Measurements from ENCODE around the gene PLEKHA5. TPM values are rescaled to one million over a fixed set of nuclear protein-coding genes. Genes with fewer than 3 reads are reported as not detected.

Gene PLEKHA5
- total RNA-seq, 2 donors from 2014 or later = 53.2 to 59.4 TPM

GRCh38 chr12:19181666-19182426 is 52.3 kb downstream of the PLEKHA5 start:
- DNase-seq (ENCODE audit: low spot score) = no peak
- Histone ChIP-seq H3K9me3 (no peaks in the 10 kb centered on the region), H3K27me3 (no peaks in the 10 kb centered on the region), H3K36me3 (no peaks in the 10 kb centered on the region), H3K27ac (peak overlapping the region in 1 of 2 donors; percentile 86), H3K4me3 (no peak overlapping the region), H3K4me1 (peaks cover 0 to 33% of the 10 kb centered on the region in 2 donors)
- TF ChIP-seq CTCF (IDR thresholded peaks at IDR 0.05) = peak in 1 of 2 donors; percentile 41

GRCh38 chr12:19183121-19183838 is 53.7 kb downstream of the PLEKHA5 start:
- no peak for DNase-seq (ENCODE audit: low spot score)
- H3K27ac ChIP-seq = peak overlapping the region; percentile 44 to 86
- peak in 1 of 2 donors; percentile 36 for TF ChIP-seq CTCF (IDR thresholded peaks at IDR 0.05)
- H3K27me3 ChIP-seq = no peaks in the 10 kb centered on the region
- no peak overlapping the region for H3K4me3 ChIP-seq
- no peaks in the 10 kb centered on the region for H3K9me3 ChIP-seq
- peaks cover 0 to 29% of the 10 kb centered on the region in 2 donors for H3K4me1 ChIP-seq
- H3K36me3 ChIP-seq = no peaks in the 10 kb centered on the region

GRCh38 chr12:19185262-19185929 is 55.9 kb downstream of the PLEKHA5 start:
- H3K9me3 ChIP-seq = no peaks in the 10 kb centered on the region
- peak overlapping the region; percentile 44 to 86 for H3K27ac ChIP-seq
- H3K4me3 ChIP-seq = no peak overlapping the region
- TF ChIP-seq CTCF (IDR thresholded peaks at IDR 0.05) = no peak
- no peak for DNase-seq (ENCODE audit: low spot score)
- no peaks in the 10 kb centered on the region for H3K27me3 ChIP-seq
- no peaks in the 10 kb centered on the region for H3K36me3 ChIP-seq
- peaks cover 0 to 44% of the 10 kb centered on the region in 2 donors for H3K4me1 ChIP-seq

- Histone ChIP-seq H3K4me1 (peaks cover 0 to 53% of the 10 kb centered on the region in 2 donors), H3K27ac (peak overlapping the region; percentile 57 to 86), H3K4me3 (no peak overlapping the region), H3K36me3 (no peaks in the 10 kb centered on the region), H3K9me3 (no peaks in the 10 kb centered on the region), H3K27me3 (no peaks in the 10 kb centered on the region)
- DNase-seq (ENCODE audit: low spot score) = no peak
- TF ChIP-seq CTCF (IDR thresholded peaks at IDR 0.05) = peak; percentile 54 to 75
These were observed 57.5 kb downstream of the PLEKHA5 start for GRCh38 chr12:19186722-19187661.

- H3K27me3 ChIP-seq = no peaks in the 10 kb centered on the region
- H3K9me3 ChIP-seq = no peaks in the 10 kb centered on the region
- no peaks in the 10 kb centered on the region for H3K36me3 ChIP-seq
- DNase-seq (ENCODE audit: low spot score) = no peak
- H3K27ac ChIP-seq = peak overlapping the region; percentile 30 to 86
- H3K4me1 ChIP-seq = peaks cover 0 to 51% of the 10 kb centered on the region in 2 donors
- no peak overlapping the region for H3K4me3 ChIP-seq
- no peak for TF ChIP-seq CTCF (IDR thresholded peaks at IDR 0.05)
These were observed 60.0 kb downstream of the PLEKHA5 start for GRCh38 chr12:19189522-19189921.

Measured in right atrium auricular region (tissue), 2 donors.